Activated T-cell treated with anti-CD3 and anti-CD28 coated beads for 24 hours (primary cell): ENCODE measurements around the gene CRK.
"Not testable (repeated sequence)": the region's sequence is repeated elsewhere in the genome, so short reads cannot be mapped to it uniquely, and the experiment has no call there.

Experiments
- DNase-seq: peaks from one replicate; pipeline ENCODE4 v3.0.0-alpha.2; 2020; ENCODE audit warnings: low read depth

The CRK gene

GRCh38 chr17:1385861-1386260 is 70.2 kb downstream of the CRK start:
- no peak for DNase-seq

DNA sequence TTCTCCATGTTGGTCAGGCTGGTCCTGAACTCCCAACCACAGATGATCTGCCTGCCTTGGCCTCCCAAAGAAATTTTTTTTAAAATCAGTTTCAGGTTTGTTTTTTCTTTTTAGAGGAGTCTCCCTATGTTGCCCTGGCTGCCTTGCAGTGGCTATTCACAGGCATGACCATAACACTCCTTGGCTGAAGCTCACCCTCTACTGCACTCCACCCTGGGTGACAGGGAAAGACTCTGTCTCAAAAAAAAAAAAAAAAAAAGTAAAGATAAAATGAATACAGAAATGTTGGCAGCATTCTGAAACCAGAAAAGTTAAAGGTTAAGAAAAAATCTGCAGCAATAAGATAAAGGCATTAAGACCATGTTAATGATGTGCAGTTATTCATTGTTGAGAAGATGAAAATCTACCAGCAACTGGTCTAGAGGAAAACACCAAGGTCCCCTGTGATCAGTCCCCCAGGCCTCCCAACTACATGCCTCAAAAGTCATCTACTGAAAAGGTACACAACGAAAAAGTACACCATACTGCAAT is 71.1 kb downstream of the CRK start:
- no peak for DNase-seq

DNA sequence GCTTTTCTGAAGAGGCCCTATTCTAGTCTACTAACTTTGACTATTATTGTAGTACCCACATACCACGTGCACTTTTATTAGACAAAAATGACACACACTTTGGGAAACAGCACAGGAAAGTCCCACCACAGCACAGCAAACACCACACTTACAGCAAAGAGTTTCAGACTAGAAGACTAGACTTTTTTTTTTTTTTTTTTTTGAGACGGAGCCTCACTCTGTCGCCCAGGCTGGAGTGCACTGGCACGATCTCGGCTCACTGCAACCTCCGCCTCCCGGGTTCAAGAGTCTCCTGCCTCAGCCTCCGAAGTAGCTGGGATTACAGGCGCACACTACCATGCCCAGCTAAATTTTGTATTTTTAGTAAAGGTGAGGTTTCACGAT is 76.1 kb downstream of the CRK start:
- DNase-seq: no peak

DNA sequence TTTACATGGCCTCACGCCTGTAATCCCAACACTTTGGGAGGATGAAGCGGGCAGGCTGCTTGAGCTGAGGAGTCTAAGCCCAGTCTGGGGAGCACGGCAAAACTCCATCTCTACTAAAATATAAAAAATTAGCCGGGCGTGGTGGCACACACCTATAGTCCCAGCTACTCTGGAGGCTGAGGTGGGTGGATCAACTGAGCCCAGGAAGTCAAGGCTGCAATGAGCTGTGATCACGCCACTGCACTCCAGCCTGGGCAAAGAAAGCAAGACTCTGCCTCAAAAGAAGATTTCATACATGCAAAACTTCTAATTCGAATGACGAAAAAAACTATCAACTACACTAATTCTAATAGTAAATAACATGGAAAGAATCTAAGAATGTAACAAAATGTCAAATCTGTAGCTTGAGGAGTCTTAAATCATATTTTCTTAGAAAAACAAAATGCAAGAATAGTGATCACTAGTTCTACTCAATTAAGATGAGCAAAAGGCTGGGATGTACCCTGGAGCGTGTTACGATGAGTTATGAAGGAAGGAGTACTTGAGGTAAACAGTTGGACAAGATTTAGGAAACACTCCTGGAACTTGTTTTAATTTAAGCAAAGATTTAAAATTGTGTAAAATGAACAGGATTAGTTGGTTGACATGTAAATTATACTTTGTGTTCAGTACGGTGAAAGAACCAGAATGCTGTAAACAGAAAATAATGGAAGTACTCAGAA is 76.7 kb downstream of the CRK start:
- no peak for DNase-seq

DNA sequence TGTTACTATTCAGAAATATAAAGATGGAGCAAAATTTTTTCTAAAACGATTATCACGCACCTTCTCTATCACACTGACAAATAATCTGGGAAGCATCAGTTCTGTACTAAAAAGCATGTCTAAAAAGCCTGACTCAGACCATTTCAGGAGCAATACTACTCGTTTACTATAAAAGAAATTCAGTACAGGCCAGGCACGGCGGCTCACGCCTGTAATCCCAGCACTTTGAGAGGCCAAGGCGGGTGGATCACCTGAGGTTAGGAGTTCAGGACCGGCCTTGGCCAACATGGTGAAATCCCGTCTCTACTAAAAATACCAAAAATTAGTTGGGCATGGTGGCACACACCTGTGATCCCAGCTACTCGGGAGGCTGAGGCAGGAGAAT is 77.6 kb downstream of the CRK start:
- DNase-seq: not testable (repeated sequence)

DNA sequence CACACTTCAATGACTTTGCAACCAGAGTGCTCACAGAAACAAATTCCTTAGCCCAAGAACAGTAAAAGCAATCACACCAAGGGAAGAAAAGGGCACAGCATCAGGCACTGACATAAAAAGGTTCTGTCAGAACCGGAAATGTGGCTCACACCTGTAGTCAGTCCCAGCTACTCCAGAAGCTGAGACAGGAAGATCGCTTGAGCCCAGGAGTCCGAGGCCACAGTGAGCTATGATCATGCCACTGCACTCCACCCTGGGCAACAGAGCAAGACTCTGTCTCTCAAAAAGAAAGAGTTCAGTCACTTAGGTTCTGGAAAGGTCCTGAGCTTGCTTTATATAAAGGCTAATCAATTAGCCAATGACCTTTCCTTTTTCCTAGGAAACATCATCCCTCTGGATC is 78.7 kb downstream of the CRK start:
- no peak for DNase-seq

GRCh38 chr17:1376061-1376460 is 80.0 kb downstream of the CRK start:
- no peak for DNase-seq

DNA sequence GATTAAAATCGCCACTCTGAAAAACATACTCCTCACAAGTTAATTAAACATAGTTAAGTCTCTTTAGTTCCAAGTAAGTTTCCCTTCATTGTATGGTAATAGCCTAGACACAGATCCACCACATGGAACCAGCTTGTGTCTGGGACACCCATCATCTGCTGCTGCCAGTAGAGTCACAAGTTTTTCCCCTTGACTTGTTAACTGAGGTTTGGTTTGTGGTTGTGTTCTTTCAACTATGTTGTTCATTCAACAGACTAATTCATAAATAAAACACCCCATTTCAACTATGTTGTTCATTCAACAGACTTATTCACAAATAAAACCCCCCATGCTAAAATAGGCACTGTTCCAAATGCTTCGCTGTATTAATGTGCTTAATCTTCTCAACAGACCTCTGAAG is 80.4 kb downstream of the CRK start:
- no peak for DNase-seq

DNA sequence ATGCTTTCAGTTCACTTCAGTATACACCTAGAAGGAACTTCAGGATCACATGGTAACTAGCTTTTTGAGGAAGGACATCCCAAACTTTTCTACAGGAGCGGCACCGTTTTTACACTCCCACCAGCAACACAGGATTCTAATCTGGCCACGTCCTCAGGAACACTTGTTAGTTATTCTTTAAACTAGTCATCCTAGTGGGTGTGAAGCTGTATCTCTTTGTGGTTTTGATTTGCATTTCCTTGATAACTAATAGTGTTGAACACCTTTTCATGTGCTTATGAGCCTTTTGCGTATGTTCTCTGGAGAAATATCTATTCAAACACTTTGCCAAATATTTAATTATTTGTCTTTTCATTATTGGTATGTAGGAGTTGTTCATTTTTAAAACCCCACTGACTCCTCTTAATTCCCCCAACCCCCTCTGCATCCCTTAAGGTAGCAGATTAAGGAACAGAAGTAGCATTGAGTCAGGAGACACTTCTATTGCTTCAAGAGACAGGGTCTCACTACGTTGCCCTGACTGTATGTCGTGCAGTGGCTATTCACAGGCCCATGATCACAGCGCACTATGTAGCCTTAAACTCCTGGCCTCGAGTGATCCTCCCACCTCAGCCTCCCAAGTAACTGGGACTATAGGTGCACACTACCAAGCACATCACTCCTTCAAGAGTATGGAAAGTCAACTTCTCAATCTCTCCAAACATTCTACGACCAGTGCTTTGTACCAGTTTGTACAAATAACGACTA is 81.4 kb downstream of the CRK start:
- no peak for DNase-seq

- DNase-seq: no peak
Observed at GRCh38 chr17:1373707-1374237, 82.3 kb downstream of the CRK start.

- no peak for DNase-seq
Observed at GRCh38 chr17:1372618-1373017, 83.4 kb downstream of the CRK start.

DNA sequence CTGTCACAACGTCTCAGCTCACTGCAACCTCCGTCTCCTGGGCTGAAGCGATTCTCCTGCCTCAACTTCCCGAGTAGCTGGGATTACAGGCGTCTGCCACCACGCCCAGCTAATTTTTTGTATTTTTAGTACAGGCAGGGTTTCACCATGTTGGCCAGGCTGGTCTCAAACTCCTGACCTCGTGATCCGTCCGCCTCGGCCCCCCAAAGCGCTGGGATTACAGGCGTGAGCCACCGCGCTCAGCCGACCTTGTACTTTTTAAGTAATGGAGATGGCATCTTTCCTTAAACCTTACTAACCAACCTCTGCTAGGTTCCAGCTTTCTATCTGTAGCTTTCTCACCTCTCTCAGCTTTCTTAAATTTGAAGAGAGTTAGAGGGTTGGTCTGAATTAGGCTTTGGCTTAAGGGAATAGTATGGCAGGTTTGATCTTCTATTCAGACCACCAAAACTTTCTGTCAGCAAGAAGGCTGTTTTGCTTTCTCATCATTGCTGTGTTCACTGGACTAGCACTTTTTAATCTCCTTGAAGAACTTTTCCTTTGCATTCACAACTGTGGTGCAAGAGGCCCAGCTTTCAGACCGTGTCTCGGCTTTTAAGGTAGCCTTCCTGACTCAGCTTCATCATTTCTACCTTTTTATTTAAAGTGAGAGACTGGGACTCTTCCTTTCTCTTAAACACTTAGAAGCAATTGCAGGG is 84.0 kb downstream of the CRK start:
- DNase-seq: no peak
